ENCODE results near the gene ALLC.
"Not testable (repeated sequence)": the region's sequence is repeated elsewhere in the genome, so short reads cannot be mapped to it uniquely, and the experiment has no call there.

The ALLC gene

GRCh38 chr2:3656762-3657721, 958 bp upstream of the ALLC start:
- no peak for DNase-seq

DNA sequence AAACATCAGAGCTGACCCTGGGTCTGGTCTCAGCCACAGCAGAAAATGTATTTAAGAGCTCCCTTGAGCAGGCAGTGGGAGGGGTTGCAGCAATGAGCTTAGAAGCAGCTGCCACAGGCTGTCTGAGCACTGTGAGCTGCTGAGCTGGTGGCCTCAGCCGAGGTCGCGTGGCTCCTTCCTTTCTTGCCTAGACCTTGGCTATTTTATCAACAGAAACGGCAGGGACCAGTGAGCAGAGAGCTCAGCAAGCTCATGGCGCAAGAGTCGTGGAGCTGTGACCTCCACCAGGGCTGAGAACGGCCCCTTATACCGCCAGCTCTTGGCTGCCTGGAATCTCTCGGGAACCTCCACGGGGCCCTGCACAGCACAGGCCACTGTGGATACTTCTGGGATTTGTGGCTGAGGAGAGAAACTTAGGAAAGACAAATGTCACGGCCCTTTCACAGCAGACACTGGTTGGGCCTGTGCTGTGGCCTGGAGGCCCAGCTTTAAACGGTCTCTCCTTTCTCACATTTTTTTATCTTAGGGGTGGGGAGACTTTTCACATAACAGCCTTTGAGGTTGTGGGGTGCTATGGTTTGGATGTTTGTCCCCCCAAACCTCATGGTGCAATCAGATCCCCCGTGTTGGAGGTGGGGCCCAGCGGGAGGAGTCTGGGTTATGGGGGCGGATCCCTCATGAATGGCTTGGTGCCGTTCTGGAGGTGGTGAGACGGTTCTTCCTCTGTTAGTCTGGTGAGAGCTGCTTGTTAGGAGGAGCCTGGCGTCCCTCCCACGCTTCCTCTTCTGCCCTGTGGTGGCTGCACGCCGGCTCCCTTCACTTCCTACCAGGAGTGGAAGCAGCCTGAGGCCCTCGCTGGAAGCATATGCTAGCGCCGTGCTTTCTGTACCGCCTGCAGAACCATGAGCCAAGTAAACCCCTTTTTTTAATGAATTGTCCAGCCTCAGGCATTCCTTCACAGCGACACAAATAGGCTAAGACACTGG, 1.7 kb downstream of the ALLC start:
- no peak for DNase-seq

GRCh38 chr2:3660640-3661039, 2.6 kb downstream of the ALLC start:
- DNase-seq, result not testable (repeated sequence)

- no peak for DNase-seq
These were observed 3.2 kb downstream of the ALLC start for GRCh38 chr2:3661149-3661660.

GRCh38 chr2:3662239-3662638, 4.2 kb downstream of the ALLC start:
- DNase-seq, result no peak

DNA sequence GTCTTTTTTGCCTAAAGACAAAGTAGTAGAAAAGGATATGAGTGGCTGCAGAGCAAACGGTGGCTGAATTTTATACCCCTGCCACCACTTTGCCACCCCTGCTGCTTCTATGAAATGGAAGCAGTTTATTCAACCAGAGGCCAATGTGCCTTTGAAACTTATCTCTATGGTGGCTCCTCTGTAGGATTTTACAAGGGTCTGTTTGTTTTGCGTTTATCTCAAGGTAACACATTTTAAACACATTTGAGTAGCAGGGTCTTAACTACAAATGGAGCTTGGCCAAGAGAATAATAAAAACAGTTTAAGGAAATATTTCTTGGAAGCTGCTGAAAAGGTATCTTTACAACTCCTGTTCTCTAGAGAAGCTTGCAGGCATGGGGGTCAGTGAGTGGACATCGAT, 6.1 kb downstream of the ALLC start:
- no peak for DNase-seq

GRCh38 chr2:3664925-3665324, 6.9 kb downstream of the ALLC start:
- DNase-seq, result no peak

GRCh38 chr2:3665886-3666612, 8.0 kb downstream of the ALLC start:
- DNase-seq, result no peak

GRCh38 chr2:3666613-3666975, 8.6 kb downstream of the ALLC start:
- DNase-seq, result no peak

GRCh38 chr2:3667151-3667631, 9.2 kb downstream of the ALLC start:
- DNase-seq, result peak; percentile 22

DNA sequence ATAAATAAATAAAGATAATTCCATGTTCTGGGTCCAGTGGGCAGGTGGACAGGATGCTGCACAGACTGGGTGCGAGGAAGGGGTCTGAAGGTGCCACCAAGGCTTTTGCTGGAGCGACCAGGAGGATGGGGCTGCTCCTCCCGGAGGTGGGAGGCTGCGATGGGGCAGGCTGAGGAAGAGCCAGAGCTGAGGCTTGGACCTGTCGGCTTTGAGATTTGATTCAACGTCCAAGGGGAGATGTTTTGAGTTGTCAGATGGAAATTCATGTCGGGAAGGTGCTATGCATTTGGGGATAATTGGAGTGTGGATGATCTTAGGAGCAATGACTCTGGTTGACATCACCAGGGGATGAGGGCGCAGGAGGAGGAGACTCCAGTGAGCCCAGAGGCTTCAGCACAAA, 11.7 kb downstream of the ALLC start:
- no peak for DNase-seq

GRCh38 chr2:3670376-3670775, 12.4 kb downstream of the ALLC start:
- no peak for DNase-seq

DNA sequence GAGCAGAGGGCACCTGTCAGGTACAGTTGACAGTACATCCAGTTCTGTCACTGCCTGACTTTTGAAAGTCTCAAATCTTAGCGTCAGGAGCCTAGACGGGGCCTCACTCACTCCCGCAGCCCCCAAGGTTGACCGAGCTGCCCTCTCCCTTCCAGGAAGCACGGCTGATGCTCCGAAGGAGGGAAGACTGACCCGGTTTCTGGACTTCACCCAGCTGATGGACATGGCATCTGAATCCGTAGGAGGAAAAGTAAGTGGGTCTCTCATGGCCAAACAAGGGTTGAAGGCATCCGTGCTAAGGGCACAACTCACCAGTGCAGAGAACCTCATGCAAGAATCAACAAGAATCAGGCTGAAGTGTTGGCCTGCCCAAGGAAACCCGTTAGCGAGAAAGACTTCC, 12.9 kb downstream of the ALLC start:
- DNase-seq, result no peak

GRCh38 chr2:3672861-3673678, 15.1 kb downstream of the ALLC start:
- no peak for DNase-seq

- no peak for DNase-seq
These were observed 16.3 kb downstream of the ALLC start for GRCh38 chr2:3674066-3674845.

DNA sequence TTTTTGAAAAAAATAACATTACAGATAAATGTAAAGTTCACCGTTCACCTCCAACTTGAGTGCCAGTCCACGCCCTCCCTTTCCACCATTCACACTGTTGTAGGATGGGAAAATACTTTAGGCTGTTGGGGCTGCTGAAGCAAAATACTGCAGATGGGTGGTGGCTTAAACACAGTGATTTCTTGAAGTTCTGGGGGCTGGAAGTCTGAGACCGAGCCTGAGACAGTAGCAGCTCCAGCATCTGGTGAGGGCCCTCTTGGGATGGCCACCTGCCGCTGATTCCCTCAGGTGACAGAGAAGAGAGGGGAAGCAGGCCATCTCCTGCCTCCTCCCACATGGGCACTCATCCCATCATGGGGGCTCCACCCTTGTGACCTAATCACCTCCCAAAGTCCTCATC, 17.7 kb downstream of the ALLC start:
- no peak for DNase-seq

DNA sequence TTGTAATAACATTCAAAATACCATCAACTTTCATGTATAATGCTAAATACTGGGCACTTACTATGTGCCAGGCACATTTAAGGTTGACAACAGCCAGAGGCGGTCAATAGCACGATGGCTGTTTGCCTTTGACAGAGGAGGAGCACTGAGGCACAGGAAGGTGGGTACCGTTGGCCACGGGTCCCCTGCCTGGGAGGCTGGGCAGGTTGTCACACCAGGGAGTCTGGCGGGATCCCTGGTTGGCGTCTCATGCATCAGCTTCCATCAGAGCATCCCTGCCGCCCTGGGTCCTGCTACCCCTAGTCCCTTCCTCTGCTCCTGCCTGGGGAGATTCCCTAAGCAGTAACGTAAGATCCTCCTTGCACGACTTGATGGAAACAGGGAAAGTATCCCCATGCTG, 19.4 kb downstream of the ALLC start:
- DNase-seq, result no peak

GRCh38 chr2:3678212-3678611, 20.2 kb downstream of the ALLC start:
- DNase-seq, result no peak

- no peak for DNase-seq
These were observed 21.2 kb downstream of the ALLC start for GRCh38 chr2:3679180-3679579.

GRCh38 chr2:3679616-3680393, 21.8 kb downstream of the ALLC start:
- DNase-seq, result no peak

Data from NCI-H1092 (cell line).